ENCODE measurements around the gene HYCC1. TPM values are rescaled to one million over a fixed set of nuclear protein-coding genes. Genes with fewer than 3 reads are reported as not detected.

The HYCC1 gene
- total and polyA plus RNA-seq, 9 of the 15 experiments (the other 6 are each of a cell fraction or from before 2014, with no cell fraction given): 11.2 to 40.6 (median 37.9) TPM

- TF ChIP-seq REST (IDR thresholded peaks at IDR 0.05; ENCODE audit: borderline replicate concordance) (peak; percentile 90), REST (CRISPR knock-in tag; IDR thresholded peaks at IDR 0.05; ENCODE audit: low read depth) (no peak), ZNF384 (IDR thresholded peaks at IDR 0.05; ENCODE audit: low read depth, low read length) (peak; percentile 28; the same call in 1 of the 2 replicates), RB1 (IDR thresholded peaks at IDR 0.05; ENCODE audit: low read depth) (peak; percentile 49; the same call in 1 of the 2 replicates), GMEB1 (CRISPR knock-in tag; IDR thresholded peaks at IDR 0.05) (0 out of 2 replicates have a peak, but pooled peaks have one; percentile 9), CC2D1A (IDR thresholded peaks at IDR 0.05) (peak; percentile 79), NFE2 (IDR thresholded peaks at IDR 0.05; ENCODE audit: low read depth) (peak; percentile 85), ARID2 (IDR thresholded peaks at IDR 0.05) (peak; percentile 74; the same call in 1 of the 2 replicates), HBP1 (CRISPR knock-in tag; IDR thresholded peaks at IDR 0.05) (no peak), TEAD4 (IDR thresholded peaks at IDR 0.05; ENCODE audit: low read length) (0 out of 2 replicates have a peak, but pooled peaks have one; percentile 43), TEAD4 (CRISPR knock-in tag; IDR thresholded peaks at IDR 0.05; ENCODE audit: borderline replicate concordance) (no peak), VEZF1 (CRISPR knock-in tag; IDR thresholded peaks at IDR 0.05) (peak; percentile 36; the same call in 1 of the 2 replicates), MYC (IDR thresholded peaks at IDR 0.05; ENCODE audit: low read depth, low read length) (0 out of 2 replicates have a peak, but pooled peaks have one; percentile 22), MYC (CRISPR knock-in tag; IDR thresholded peaks at IDR 0.05; ENCODE audit: borderline replicate concordance, low read depth) (no peak)
Measured at GRCh38 chr7:23055582-23056178, 41.8 kb upstream of the HYCC1 start (continued).

All from K562 (cell line).